Stimulated activated CD4-positive, alpha-beta T cell treated with anti-CD3 and anti-CD28 coated beads, Interleukin-12 subunit alpha, Interleukin-12 subunit beta, amount 100 ng/mL, for 4 hours (primary cell): ENCODE data around the gene NGLY1.

Experiments used
- DNase-seq: peaks from one replicate; pipeline ENCODE4 v3.0.0-alpha.2; 2020

The NGLY1 gene, protein sequence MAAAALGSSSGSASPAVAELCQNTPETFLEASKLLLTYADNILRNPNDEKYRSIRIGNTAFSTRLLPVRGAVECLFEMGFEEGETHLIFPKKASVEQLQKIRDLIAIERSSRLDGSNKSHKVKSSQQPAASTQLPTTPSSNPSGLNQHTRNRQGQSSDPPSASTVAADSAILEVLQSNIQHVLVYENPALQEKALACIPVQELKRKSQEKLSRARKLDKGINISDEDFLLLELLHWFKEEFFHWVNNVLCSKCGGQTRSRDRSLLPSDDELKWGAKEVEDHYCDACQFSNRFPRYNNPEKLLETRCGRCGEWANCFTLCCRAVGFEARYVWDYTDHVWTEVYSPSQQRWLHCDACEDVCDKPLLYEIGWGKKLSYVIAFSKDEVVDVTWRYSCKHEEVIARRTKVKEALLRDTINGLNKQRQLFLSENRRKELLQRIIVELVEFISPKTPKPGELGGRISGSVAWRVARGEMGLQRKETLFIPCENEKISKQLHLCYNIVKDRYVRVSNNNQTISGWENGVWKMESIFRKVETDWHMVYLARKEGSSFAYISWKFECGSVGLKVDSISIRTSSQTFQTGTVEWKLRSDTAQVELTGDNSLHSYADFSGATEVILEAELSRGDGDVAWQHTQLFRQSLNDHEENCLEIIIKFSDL

DNA sequence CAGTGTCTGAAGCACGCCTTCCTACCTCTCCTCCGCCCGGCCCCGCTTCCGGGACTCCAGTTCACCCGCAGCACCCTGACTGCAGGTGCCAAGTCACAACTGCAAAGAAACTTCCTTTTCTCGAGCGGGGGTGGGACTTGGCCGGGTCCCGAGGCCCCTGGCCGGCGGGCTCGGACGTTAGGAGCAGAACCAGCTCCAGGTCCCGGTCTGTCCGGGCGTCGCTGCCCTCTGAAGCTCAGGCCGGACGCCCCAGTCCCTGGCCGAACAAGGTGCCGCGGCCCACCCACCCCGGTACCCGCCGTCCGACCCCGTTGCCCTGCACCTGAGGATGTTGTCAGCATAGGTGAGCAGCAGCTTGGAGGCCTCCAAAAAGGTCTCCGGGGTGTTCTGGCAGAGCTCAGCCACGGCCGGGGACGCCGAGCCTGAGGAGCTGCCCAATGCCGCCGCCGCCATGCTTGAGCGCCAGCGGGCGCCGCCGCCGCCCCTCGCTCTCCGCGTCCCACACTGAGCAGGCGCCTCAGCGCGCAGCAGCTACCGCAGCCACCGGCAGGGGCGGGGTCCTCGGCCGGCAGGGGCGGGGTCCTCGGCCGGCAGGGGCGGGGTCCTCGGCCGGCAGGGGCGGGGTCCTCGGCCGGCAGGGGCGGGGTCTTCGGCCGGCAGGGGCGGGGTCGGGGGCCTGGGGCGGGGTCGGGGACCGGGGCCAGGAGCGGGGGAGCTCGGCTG is at the start of gene NGLY1:
TSS of gene NGLY1 (minus strand) at position 506 of the 723 bp plus-strand sequence. CDS start at position 453, 53 bp downstream.
- DNase-seq, result peak; percentile 80

DNA sequence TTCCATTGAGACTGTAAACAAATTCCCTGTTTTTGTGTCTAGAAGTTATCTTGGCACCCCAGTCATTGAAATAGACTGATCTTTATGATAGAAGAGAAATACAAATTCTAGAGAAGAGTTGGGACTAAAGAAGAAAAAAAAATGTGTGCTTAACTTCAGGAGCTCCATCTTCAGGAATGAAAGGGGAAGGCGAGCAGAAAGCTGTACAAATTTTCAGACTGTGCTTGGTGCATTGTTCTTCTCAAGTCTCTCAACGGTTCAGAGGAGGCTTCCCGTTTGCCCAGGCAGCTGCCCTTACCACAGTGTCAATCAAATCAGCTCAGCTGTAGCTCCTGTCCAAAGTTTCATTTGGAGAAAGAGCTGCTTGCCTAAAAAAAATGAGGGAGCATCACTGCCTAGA is 48.3 kb upstream of the NGLY1 start:
- DNase-seq, result no peak

DNA sequence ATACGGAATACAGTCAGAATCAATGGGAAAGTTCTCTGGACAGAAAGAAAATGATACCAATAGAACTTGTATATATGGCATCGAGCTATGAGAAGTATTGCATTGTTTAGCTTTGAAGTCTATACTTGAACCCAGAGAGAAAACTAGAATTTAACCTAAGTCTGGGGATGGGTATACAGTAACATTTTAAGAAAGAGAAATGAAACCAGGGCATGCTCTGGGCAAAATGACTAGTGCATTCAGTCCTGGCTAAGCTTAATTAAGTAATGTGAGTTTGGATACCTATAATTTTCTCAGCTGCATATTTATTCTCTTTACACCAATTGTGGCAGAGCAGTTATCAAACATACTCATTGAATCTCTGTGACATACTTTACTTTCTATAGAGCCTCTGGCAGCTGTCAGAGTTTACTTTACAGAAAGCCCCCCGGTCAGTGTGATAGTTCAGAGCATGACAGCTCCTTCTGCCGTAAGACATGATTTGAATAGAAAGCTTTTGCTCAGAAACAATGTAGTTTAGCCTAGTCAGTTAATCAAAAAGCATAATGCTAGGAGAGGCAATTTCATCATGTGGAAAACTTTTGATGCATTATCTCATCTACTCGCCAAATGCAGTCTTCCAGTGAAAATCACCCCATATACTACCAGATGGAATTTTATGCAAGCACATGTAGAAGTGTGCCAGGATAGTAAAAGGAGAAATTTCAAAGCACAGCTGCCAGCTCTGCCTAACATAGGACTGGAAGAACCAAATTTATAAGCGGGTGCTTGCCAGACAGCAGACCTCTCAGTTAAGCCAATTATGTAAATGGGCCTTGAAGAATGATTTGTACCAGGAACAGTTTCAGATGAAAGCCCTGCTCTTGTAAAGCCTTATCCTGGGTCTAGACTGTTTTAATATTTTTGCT is 47.4 kb upstream of the NGLY1 start:
- no peak for DNase-seq

DNA sequence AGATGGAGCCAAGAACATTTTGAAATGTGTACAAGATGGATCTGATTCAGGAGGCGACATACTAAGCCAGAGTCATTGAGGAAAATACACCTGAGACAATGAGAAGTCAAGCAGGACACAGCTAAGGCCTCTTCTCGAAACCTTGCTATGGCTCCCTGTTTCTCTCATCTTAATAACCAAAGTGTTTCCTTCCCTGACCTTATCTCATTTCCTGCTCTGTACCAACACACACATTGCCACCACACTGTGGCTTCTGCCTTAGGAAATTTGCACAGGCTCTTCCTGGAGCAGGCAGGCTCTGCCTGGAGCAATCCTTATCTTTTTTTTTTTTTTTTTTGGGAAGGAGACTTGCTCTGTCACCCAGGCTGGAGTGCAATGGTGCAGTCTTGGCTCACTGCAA is 43.3 kb upstream of the NGLY1 start:
- no peak for DNase-seq

DNA sequence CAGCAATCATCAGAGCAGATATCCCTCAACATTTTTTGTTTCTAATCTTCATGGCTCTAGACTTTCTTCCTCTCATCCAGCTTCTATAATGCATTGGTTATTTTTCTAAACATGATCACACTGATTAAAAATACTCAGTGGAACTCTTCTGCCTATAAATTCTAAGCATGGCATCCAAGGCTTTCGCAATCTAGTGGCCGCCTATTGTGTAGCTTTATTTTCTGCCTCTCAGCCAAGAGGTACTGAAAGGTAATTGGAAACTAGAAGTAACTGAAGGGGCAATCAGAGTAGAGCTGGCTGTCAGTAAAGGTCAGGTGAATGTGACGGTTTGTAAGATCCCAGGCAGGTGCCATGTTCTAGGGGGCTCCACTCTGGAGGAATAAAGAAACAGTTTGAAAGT is 40.1 kb upstream of the NGLY1 start:
- DNase-seq, result no peak

DNA sequence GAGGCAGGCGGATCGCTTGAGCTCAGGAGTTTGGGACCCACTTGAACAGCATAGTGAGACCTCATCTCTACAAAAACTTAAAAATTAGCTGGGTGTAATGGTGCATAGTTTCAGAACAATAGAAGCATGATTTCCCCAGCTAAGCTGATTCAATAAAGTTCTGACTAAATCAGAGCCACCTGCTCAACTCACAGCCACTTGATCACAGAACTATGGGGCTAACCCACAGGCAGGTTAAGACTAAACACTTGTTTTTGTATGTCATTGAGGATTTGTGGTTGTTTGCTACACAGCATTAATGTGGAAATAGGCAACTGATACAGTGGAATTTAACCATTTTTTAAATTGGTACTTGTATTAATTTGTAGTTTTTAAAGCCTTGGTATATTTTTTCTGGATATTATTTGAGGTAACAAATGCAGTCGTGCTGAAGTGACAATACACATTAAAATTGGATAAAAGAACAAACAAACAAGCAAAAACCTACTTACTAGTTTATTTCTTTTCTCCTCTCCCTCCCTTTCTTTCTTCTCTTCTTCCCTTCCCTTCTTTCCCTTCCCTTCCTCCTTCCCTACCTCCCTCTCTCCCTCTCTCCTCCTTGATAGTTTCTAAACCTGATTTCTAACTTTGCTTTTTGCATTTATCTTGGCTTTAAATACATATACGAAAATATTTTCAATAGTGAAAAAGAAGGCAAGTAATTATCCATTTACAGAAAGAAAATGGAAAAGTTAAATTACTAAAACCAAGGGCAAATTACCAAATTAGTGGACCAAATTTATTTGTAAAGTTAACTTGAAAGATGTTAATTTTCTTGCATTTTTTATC is 38.7 kb upstream of the NGLY1 start:
- no peak for DNase-seq

DNA sequence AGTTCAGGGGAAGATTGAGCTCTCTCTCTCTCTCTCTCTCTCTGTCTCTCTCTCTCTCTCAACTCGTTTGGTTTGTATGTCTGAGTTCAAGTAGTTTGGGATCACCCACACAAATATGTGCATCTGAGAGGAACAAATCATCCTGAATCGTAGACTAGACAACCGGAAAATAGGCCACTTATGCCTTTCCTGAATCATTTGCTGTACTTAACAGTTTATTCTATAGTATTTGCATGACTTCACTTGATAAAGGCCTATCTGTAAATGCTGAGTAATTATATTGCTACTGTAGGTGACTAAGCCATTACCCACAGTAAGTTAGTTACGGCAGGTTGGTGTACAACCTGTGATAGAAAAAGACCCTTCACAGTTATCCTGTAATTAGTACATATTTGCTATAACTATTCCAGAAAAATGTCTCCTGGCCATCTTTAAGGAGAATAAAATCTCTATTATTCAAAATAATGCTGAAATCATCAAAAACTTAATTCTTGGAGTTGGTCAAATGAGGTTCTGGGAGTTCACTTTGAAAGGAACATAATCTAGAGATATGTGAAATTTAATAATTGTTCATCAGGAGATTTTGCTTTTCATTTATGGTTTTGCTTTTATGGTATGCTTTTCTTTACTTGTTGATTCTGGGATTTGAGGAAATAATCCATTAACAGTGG is 37.7 kb upstream of the NGLY1 start:
- no peak for DNase-seq

DNA sequence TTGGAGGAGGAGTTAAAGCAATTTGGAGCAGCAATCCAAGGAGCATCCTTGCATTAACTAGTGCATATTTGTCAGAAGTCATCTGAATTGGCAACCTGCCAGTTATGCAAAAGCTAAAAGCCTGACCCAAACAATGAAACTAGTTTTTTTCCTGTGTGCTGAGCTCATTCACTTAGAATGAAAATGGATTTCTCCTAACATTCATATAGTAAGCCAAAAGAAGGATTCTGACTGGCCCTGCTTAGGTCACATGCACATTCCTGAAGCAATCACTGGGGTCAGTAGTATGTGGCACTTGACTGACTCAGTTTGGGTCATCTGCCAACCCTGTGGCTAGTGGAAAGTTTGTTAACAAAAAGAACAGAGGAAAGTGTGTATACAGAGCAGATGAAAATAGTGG is 37.1 kb upstream of the NGLY1 start:
- DNase-seq, result no peak

DNA sequence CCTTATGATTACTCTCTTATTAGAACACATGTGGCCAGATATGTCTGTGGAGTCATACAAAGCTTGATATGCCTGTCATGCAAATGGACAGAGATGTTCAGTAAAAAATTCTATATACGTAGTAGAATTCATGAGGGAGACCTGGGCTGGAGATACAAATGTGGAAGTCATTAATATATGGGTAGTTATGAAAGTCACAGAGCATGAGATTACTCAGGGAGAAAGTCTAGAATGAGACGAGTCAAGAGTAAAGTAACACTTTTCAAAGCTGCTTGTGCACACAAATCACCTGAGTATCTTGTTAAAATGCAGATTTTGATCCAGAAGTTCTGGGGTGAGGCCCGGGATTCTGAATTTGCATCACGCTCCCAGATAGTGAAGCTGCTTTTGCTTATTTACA is 35.1 kb upstream of the NGLY1 start:
- DNase-seq, result no peak

DNA sequence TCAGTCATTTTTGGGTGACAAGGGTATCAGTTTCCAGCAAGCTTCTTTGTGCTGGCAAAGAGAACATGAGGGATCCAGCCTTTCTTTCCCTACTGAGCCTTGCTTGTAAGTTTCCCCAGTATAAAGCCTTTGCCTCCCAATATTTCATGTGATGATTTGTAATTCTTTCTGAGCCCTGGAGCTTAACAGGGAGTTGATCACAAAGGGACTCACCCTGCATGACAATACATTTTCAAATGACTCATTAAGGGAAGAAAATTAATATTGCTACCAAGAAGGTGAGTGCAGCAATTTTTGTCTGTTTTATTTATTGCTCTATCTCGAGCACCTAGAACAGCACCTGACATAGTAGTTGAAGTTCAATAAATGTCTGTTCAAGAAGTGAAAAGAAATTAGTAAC is 34.4 kb upstream of the NGLY1 start:
- no peak for DNase-seq

DNA sequence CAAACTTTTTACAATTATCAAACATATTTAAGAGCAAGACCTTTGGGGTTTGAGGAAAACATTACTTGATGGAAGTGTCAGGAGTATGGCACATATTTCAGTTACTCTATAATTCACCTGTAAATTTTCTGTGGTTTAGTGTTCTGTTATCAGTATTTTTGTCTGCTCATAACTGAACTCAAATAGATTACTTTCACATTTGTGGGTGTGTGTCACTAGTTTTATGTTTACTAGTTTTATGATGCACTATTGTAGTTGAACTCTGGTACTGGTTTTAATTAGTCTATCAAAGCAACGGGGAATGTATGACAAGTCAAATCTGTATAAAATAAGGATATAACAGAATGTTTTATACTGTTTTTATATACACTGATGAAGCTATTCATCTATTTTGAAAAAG is 33.9 kb upstream of the NGLY1 start:
- DNase-seq, result no peak

DNA sequence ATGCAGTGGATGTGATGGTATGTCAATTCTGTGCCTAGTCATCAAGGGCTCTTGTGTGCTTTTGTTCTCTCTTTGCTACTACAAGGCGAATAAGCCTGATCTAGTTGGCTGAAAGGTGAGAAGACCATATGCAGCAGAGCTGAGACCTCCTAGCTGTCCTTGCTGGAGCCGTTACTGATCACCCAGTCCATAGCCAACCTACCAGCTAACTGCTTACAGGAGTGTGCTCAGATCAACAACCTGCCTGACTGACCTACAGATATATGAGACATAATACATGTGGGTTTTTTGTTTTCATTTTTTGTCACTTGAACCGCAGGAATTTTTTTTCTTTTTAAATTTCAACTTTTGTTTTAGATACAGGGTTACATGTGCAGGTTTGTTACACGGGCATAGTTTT is 29.4 kb upstream of the NGLY1 start:
- DNase-seq, result no peak

DNA sequence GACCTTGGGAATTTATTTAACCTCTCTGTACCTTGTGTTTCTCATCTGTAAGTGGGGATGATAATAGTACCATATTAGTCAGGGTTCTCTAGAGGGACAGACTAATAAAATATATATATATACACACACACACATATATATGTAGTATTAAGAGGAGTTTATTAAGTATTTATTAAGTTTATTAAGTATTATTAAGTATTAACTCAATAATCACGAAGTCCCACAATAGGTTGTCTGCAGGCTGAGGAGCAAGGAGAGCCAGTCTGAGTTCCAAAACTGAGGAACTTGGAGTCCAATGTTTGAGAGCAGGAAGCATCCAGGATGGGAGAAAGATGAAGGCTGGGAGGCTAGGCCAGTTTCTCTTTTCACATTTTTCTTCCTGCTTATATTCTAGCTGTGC is 21.4 kb upstream of the NGLY1 start:
- no peak for DNase-seq

DNA sequence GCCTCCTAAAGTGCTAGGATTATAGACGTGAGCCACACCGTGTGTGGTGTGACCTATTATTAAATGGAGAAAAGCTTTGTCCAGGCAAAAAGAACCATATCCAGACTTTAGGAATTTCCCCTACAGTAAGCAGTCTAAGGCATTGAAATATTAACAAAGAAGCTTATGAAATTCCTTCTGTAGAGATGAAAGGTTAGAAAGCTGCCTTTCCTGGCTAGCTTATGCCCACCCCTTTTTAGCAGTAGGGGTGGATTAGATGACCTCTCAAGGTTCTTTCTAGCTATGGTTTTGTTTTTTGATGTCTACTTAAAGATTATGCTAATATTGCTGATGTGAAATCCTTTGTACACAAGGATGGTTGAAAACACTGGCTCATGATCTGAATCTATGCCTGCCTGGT is 20.6 kb upstream of the NGLY1 start:
- DNase-seq, result no peak

DNA sequence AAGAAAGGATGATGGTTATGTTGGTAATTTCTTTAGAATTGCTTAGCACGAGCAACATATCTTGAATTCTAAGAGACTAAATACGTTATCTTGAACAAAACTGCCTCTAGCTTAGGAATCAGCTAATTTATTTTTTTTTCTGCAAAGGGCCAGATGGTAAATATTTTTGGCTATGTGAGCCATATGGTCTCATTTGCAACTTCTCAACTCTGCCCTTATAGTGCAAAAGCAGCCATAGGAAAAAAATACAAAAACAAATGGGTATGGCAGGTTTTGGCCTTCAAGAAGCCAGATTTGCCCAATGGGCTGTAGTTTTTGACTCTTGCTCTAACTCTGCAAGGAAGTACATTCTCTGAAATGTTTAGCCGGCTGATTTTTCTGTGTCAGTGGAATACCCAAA is 18.5 kb upstream of the NGLY1 start:
- no peak for DNase-seq

DNA sequence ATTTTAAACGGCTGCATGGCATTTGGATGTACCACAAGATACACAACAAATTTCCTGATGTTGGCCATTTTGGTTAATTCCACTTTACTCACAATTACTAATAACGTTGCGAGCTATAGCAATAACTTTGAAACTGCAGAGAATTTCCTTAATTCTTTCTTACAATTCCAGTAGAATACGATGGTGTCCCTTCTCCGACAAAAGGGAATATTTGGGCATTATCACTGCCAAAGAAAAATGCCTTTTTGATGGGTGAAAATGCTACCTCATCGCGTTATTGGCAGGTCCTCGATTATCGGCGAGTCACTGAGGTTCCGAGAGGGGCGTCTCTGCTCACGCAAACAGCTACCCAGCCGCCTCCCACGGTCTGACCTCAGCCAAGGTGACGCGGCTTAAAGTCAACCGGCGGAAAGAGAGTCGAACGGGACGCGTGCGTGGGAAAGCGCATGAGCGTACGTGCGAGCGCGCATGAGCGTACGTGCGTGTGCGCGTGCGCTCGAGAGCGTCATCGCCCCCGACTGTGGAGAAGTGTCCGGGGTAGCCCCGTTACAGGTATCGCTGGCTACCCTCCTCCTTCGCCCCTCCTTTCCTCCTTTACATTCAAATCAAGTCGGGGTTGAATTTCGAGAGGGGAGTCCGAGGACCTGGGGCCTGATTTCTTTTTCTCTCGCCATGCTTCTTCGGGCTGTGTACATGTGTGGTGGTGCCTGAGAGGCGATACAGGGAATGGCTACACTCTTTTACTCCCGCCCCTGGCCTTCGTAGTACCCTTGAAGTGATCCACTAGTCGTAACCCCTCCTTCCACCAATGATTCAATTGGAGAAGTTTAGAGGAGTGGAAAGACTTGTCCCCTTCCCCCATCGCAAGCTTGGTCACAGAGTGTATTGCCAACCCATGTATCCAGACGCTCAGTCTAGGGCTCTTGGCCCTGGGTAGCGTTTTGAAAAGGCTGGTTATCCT is 6.6 kb upstream of the NGLY1 start, which contains the start of gene OXSM:
TSS of gene OXSM (plus strand) at position 495 of the 961 bp plus-strand sequence. CDS start 931 bp downstream, outside the sequence.
- DNase-seq, result peak; percentile 89

DNA sequence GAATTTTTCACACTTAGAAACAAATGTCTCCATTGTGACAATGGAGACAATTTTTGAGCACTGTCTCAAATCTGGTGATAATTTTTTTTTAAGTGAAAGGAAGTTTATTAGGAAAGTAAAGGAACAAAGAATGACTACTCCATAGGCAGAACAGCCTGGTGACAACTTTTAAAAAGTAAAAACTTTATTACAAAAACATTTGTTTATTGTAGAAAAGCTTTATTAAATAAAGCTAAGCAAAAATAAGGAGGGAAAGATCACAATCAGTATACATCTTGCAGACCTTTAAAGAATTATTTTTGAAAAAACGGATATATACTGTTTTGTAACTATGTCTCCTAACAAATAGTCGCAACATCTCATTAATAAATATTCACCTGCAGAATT is 6.0 kb upstream of the NGLY1 start:
- DNase-seq, result no peak

DNA sequence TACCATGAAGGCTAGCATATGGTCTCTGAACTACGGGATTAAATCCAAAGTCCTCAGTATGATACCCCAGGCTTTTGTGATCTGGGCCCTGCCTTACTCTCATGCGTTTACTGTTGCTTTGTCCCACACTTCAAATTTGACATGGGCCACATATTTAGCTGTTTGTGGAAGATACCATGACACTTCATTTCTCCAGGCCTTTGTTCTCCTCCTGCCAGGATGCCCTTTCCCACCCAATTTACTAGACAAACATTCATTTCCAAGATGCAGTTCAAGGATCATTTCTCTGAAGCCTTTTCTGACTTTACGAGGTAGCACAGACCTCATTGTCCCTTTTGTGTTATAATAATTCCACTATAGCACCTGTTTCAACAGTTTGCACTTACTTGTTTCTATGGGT is 4.4 kb upstream of the NGLY1 start:
- no peak for DNase-seq

DNA sequence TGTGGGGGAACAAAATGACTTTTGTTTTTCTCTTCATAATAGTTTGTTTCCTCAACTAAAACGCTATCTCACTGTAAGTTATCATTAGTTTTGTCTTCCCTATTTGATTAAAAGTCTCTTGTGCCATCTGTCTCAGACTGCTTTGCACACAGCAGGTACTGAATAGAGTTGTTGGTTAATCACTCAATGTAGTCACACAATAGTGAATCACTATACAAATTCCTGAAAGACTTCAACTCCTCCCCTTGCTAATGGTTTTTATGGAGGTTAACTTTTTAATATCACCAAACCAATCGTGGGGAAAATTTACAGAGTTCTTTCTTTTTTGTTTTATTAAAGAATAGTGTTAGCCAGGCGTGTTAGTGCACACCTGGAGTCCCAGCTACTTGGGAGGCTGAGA is 2.6 kb upstream of the NGLY1 start:
- no peak for DNase-seq

DNA sequence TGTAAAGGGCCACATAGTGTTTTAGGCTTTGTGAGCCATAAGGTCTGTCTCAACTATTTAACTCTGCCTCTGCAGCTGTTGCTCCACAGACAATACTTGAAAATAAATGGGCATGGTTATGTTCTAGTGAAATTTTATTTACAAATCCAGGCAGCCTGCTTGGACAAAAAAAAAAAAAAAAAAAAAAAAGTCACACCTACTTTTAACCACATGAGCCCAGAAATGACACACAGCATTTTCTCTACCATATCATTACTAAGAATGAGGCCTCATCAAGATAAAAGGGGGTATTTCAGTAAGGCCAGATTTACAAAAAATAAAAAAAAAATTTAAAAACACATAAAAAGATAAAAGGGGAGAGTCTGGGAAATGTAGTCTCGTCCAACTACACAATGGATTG is 1.7 kb upstream of the NGLY1 start:
- no peak for DNase-seq
